Body of pancreas (tissue), 4 donors: ENCODE measurements around the gene HMG20A.

Experiments
- CTCF ChIP-seq, 7 experiments: fragments of 450-650 bp in 4 of 7; fragments of 200-600 bp in 3 of 7; sonication (generic) in 3 of 7; IDR thresholded peaks; one replicate each; pipeline ENCODE4 v1.5.1; 2016 to 2019; ENCODE audit warnings: antibody characterized with exemption in 7 of 7
- POLR2A ChIP-seq, 3 donors: fragments of 450-650 bp; IDR thresholded peaks; one replicate each; pipeline ENCODE4 v1.6.1; 2016; ENCODE audit warnings: antibody characterized with exemption in 3 of 3, mild to moderate bottlenecking in 2 of 3

- TF ChIP-seq CTCF (IDR thresholded peaks at IDR 0.05) (no peak), POLR2A (IDR thresholded peaks at IDR 0.05) (no peak)
These were observed 111.5 kb downstream of the HMG20A start for GRCh38 chr15:77532067-77532710.
